ENCODE data around the gene BRAP. TPM values are rescaled to one million over a fixed set of nuclear protein-coding genes. Genes with fewer than 3 reads are reported as not detected.

The BRAP gene
- total RNA-seq, 2 experiments from 2014 or later = 22.4 to 25.8 TPM

DNA sequence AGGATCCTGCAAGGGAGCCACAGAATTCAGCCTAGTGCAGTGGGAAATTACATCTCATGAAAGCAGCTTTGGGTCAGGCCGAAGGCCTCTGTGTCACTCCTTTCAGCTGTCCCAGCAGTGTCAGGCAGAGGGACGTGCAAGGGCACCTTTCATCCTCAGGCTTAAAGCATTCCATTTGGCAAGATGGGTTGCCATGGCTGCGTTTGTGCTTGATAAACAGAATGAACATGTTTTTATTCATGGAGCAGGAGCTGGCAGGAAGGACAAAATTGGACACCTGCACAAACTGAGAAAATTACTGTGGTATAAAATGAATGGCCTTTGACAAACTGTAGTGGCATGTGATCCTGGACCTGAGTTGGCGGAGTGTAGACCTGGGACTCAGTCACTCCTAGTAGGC, 29.5 kb upstream of the BRAP start:
- ATAC-seq (ENCODE audit: poor library complexity) = no peak
- H3K27ac Mint-ChIP-seq = no peak overlapping the region
- Histone ChIP-seq H3K27ac (ENCODE audit: low read depth in 1 of 2, low read length in 2 of 2) (no peak overlapping the region), H3K4me1 (ENCODE audit: insufficient read depth, low read length) (no peaks in the 10 kb centered on the region), H3K4me3 (ENCODE audit: low read length) (no peak overlapping the region), H3K36me3 (ENCODE audit: insufficient read depth, low read length) (peaks cover 53% of the 10 kb centered on the region), H3K27me3 (ENCODE audit: control insufficient read depth in 1 of 2, insufficient read depth in 2 of 2, low read length in 2 of 2) (no peaks in the 10 kb centered on the region), H3K9me3 (ENCODE audit: control insufficient read depth in 1 of 2, insufficient read depth in 1 of 2, low read length in 2 of 2) (no peaks in the 10 kb centered on the region)
- TF ChIP-seq, protein P1, sequence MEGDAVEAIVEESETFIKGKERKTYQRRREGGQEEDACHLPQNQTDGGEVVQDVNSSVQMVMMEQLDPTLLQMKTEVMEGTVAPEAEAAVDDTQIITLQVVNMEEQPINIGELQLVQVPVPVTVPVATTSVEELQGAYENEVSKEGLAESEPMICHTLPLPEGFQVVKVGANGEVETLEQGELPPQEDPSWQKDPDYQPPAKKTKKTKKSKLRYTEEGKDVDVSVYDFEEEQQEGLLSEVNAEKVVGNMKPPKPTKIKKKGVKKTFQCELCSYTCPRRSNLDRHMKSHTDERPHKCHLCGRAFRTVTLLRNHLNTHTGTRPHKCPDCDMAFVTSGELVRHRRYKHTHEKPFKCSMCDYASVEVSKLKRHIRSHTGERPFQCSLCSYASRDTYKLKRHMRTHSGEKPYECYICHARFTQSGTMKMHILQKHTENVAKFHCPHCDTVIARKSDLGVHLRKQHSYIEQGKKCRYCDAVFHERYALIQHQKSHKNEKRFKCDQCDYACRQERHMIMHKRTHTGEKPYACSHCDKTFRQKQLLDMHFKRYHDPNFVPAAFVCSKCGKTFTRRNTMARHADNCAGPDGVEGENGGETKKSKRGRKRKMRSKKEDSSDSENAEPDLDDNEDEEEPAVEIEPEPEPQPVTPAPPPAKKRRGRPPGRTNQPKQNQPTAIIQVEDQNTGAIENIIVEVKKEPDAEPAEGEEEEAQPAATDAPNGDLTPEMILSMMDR (IDR thresholded peaks at IDR 0.05) = no peak
- no peak for DNase-seq
- no peaks in the 10 kb centered on the region for H3K4me1 Mint-ChIP-seq (ENCODE audit: low read depth)
- POLR2A ChIA-PET = no interaction called here
- no peaks in the 10 kb centered on the region for H3K27me3 Mint-ChIP-seq
- intact Hi-C loops (cut with DNase I, micrococcal nuclease) = no loop called here
- CTCF ChIA-PET = no interaction called here
- peaks cover 68% of the 10 kb centered on the region for H3K36me3 Mint-ChIP-seq (ENCODE audit: low read depth)
- H3K4me3 Mint-ChIP-seq = no peak overlapping the region
- no peaks in the 10 kb centered on the region for H3K9me3 Mint-ChIP-seq

DNA sequence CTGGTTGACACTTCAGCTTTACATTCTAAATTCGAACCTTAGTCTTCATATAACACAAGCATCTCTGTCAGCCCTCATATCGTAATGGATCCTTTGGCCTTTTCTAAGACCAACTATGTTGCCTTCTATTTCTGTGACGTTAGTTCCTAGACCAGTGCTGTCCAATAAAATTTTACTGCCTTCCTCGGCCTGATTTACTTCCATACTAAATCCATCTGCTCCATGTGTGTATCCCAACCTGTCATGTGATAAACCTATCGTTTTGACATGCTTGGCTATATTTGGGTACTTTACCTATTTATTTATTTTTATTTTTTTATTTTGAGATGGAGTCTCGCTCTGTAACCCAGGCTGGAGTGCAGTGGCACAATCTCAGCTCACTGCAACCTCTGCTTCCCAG, 20.4 kb upstream of the BRAP start:
- Mint-ChIP-seq H3K36me3 (ENCODE audit: low read depth) (peaks cover 79% of the 10 kb centered on the region), H3K9me3 (no peaks in the 10 kb centered on the region), H3K27me3 (no peaks in the 10 kb centered on the region), H3K4me3 (no peak overlapping the region), H3K4me1 (ENCODE audit: low read depth) (no peaks in the 10 kb centered on the region), H3K27ac (no peak overlapping the region)
- H3K36me3 ChIP-seq (ENCODE audit: insufficient read depth, low read length) = peaks cover 58% of the 10 kb centered on the region
- H3K27ac ChIP-seq (ENCODE audit: low read depth in 1 of 2, low read length in 2 of 2) = no peak overlapping the region
- intact Hi-C loops (cut with DNase I, micrococcal nuclease) = no loop called here
- TF ChIP-seq, protein P1 (IDR thresholded peaks at IDR 0.05) = no peak
- H3K9me3 ChIP-seq (ENCODE audit: control insufficient read depth in 1 of 2, insufficient read depth in 1 of 2, low read length in 2 of 2) = no peaks in the 10 kb centered on the region
- ATAC-seq (ENCODE audit: poor library complexity) = no peak
- ChIA-PET CTCF (no interaction called here), POLR2A (no interaction called here)
- no peaks in the 10 kb centered on the region for H3K4me1 ChIP-seq (ENCODE audit: insufficient read depth, low read length)
- no peak overlapping the region for H3K4me3 ChIP-seq (ENCODE audit: low read length)
- H3K27me3 ChIP-seq (ENCODE audit: control insufficient read depth in 1 of 2, insufficient read depth in 2 of 2, low read length in 2 of 2) = no peaks in the 10 kb centered on the region
- no peak for DNase-seq

DNA sequence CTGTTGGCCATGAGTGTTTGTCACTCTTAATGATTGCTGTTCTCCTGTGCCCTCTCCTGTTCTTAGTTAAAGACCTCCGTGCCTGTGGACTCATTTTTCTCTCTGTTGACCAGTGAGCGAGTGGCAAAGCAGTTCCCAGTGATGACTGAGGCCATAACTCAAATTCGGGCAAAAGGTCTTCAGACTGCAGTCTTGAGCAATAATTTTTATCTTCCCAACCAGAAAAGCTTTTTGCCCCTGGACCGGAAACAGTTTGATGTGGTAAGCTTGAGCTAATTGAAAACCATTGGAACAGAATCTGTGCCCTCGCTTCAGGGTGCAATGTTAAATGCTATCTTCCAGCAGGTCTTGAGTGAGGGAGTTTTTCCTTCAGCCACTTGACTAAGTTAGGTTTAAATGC, 19.9 kb upstream of the BRAP start:
- Mint-ChIP-seq H3K27me3 (no peaks in the 10 kb centered on the region), H3K36me3 (ENCODE audit: low read depth) (peaks cover 81% of the 10 kb centered on the region), H3K4me1 (ENCODE audit: low read depth) (no peaks in the 10 kb centered on the region), H3K4me3 (no peak overlapping the region), H3K9me3 (no peaks in the 10 kb centered on the region), H3K27ac (no peak overlapping the region)
- H3K4me3 ChIP-seq (ENCODE audit: low read length) = no peak overlapping the region
- CTCF ChIA-PET = no interaction called here
- POLR2A ChIA-PET = no interaction called here
- DNase-seq (no peak), ATAC-seq (ENCODE audit: poor library complexity) (no peak)
- H3K36me3 ChIP-seq (ENCODE audit: insufficient read depth, low read length) = peaks cover 57% of the 10 kb centered on the region
- no peaks in the 10 kb centered on the region for H3K4me1 ChIP-seq (ENCODE audit: insufficient read depth, low read length)
- TF ChIP-seq, protein P1 (IDR thresholded peaks at IDR 0.05) = no peak
- no peak overlapping the region for H3K27ac ChIP-seq (ENCODE audit: low read depth in 1 of 2, low read length in 2 of 2)
- H3K9me3 ChIP-seq (ENCODE audit: control insufficient read depth in 1 of 2, insufficient read depth in 1 of 2, low read length in 2 of 2) = no peaks in the 10 kb centered on the region
- intact Hi-C loops (cut with DNase I, micrococcal nuclease) = no loop called here
- H3K27me3 ChIP-seq (ENCODE audit: control insufficient read depth in 1 of 2, insufficient read depth in 2 of 2, low read length in 2 of 2) = no peaks in the 10 kb centered on the region
